ENCODE results near the gene TSPAN13.

DNA sequence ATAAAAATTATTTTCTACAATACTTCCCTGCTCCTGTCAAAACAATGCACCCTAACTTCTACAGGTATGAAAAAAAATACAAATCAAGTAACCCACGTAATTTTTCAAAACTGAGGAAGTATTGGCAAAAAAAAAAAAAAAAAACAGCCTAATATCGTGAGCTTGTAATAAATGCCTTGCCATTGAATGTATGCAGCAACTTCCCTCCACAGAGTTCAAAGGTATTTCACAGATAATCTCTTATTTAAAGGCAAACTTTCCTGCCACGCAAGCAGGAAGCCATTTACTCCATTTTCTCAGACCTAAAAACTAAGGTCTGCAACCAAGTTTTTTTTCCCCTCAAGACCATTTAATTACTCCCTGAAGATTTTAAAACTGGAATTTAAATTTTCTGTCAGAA, 51.9 kb downstream of the TSPAN13 start:
- no peak for TF ChIP-seq EZH2phosphoT487 (IDR thresholded peaks at IDR 0.05; ENCODE audit: borderline replicate concordance, low read length)
- TF ChIP-seq, protein P1, sequence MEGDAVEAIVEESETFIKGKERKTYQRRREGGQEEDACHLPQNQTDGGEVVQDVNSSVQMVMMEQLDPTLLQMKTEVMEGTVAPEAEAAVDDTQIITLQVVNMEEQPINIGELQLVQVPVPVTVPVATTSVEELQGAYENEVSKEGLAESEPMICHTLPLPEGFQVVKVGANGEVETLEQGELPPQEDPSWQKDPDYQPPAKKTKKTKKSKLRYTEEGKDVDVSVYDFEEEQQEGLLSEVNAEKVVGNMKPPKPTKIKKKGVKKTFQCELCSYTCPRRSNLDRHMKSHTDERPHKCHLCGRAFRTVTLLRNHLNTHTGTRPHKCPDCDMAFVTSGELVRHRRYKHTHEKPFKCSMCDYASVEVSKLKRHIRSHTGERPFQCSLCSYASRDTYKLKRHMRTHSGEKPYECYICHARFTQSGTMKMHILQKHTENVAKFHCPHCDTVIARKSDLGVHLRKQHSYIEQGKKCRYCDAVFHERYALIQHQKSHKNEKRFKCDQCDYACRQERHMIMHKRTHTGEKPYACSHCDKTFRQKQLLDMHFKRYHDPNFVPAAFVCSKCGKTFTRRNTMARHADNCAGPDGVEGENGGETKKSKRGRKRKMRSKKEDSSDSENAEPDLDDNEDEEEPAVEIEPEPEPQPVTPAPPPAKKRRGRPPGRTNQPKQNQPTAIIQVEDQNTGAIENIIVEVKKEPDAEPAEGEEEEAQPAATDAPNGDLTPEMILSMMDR (IDR thresholded peaks at IDR 0.05; ENCODE audit: low read depth, low read length, poor library complexity, severe bottlenecking): no peak

All from DOHH2 (cell line).